HFFc6 (cell line): ENCODE measurements around the gene SNTG2. TPM values are rescaled to one million over a fixed set of nuclear protein-coding genes. Genes with fewer than 3 reads are reported as not detected.
A peak's percentile ranks its signal among the peaks of the same experiment; 100 is the strongest.
"Not testable (repeated sequence)": the region's sequence is repeated elsewhere in the genome, so short reads cannot be mapped to it uniquely, and the experiment has no call there.

ENCODE experiments used
- DNase-seq: peaks from one replicate; pipeline ENCODE4 v3.0.0-alpha.2; 2018
- H3K27ac Mint-ChIP-seq: 2 replicates; pipeline ENCODE4 v1.8.0; 2020; ENCODE audit warnings: mild to moderate bottlenecking, mixed read lengths
- H3K27me3 Mint-ChIP-seq: 2 replicates; pipeline ENCODE4 v1.8.0; 2021; ENCODE audit warnings: mild to moderate bottlenecking, moderate library complexity, mixed read lengths; ENCODE audit not compliant: insufficient read depth
- H3K36me3 Mint-ChIP-seq: 2 replicates; pipeline ENCODE4 v1.8.0; 2021; ENCODE audit warnings: low read depth, mixed read lengths
- H3K4me1 Mint-ChIP-seq: 2 replicates; pipeline ENCODE4 v1.8.0; 2020; ENCODE audit warnings: low read depth, mixed read lengths
- H3K4me3 Mint-ChIP-seq: 2 replicates; pipeline ENCODE4 v1.8.0; 2020; ENCODE audit warnings: mild to moderate bottlenecking, moderate library complexity, mixed read lengths
- H3K9me3 Mint-ChIP-seq: 2 replicates; pipeline ENCODE4 v1.8.0; 2020; ENCODE audit warnings: mild to moderate bottlenecking, mixed read lengths
- CTCF ChIP-seq: fragments of 200-600 bp; sonication (generic); IDR thresholded peaks from 2 replicates; pipeline ENCODE4 v1.5.0; 2021; ENCODE audit warnings: antibody characterized with exemption, mild to moderate bottlenecking
- total RNA-seq, 6 experiments: library from RNA; stranded (reverse); fragmentation: NEBNext Ultra II Directional; extraction: Animal tissue kit (Norgen Biotek cat#: 25700); gene quantifications; 2 replicates in 1 of 6; 3 replicates in 5 of 6; pipeline ENCODE4 v1.2.3, GENCODE V29; 2021

The SNTG2 gene
- total RNA-seq, 6 experiments from 2014 or later = not detected

GRCh38 chr2:1223791-1224190 is 273.1 kb downstream of the SNTG2 start:
- H3K4me3 Mint-ChIP-seq = no peak overlapping the region
- no peak for DNase-seq
- peaks cover 12% of the 10 kb centered on the region for H3K36me3 Mint-ChIP-seq
- no peak overlapping the region for H3K27ac Mint-ChIP-seq
- peaks cover 21% of the 10 kb centered on the region; the same call in 1 of the 2 replicates for H3K4me1 Mint-ChIP-seq
- peaks cover 4% of the 10 kb centered on the region for H3K27me3 Mint-ChIP-seq
- no peak for TF ChIP-seq CTCF
- H3K9me3 Mint-ChIP-seq = peaks cover 33% of the 10 kb centered on the region

DNA sequence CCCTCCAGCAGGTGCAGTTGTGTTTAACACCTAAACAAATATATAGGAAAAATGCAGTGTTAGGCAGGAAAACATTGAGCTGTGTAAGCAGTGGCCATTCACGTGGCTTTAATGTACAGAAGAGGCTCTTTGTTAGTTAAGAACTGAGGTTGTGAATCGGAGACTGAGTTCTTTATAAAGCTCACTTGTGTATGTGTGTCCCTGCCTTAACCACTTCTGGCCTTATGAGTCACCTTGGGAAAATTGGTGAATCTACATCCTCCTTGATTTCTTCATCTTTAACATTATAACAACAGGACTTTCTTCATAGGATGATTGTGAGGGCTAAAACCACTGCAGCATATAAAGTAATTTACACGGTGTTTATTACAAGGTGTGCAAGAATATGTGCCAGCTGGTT is 274.3 kb downstream of the SNTG2 start:
- peaks cover 31% of the 10 kb centered on the region for H3K9me3 Mint-ChIP-seq
- H3K27ac Mint-ChIP-seq = no peak overlapping the region
- peaks cover 21% of the 10 kb centered on the region; the same call in 1 of the 2 replicates for H3K4me1 Mint-ChIP-seq
- no peak for TF ChIP-seq CTCF
- H3K36me3 Mint-ChIP-seq = peaks cover 15% of the 10 kb centered on the region
- no peak for DNase-seq
- peaks cover 4% of the 10 kb centered on the region for H3K27me3 Mint-ChIP-seq
- H3K4me3 Mint-ChIP-seq = no peak overlapping the region

- Mint-ChIP-seq H3K27me3 (peaks cover 4% of the 10 kb centered on the region), H3K4me3 (no peak overlapping the region), H3K9me3 (peaks cover 27% of the 10 kb centered on the region), H3K4me1 (peaks cover 18% of the 10 kb centered on the region; the same call in 1 of the 2 replicates), H3K36me3 (peaks cover 14% of the 10 kb centered on the region), H3K27ac (no peak overlapping the region)
- DNase-seq = no peak
- TF ChIP-seq CTCF = no peak
These were observed 276.1 kb downstream of the SNTG2 start for GRCh38 chr2:1226766-1227165.

DNA sequence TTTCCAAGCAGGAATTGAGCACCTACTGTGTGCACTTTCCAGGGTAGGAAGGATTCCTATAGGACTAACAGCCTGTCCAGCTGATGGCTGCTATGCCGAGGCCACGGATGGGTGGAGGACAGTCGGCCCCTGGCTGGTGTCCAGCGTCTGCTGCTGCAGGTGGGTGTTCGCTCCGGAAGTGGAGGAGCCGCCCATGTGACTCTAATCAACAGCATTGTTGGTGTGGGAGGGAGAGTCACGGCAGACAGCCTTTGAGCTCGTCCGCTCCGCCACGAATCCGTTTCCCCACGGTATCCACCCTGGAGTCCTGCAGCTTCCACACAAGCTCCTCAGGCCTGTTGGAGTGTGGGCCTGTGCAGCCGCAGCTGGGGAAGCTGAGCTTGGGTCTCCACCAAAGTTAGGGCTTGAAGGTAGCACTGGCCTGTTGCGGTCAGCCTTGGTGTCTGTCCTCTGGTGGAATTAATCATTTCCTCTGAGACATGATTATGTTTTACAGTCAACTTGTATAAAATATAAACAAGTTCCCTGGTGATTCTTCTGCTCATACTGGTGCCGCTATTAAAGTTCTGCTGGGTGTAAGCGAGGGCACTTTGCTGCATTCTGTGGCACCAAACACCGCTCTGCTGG is 276.7 kb downstream of the SNTG2 start:
- DNase-seq = no peak
- Mint-ChIP-seq H3K36me3 (peaks cover 10% of the 10 kb centered on the region; the same call in 1 of the 2 replicates), H3K27me3 (no peaks in the 10 kb centered on the region; the same call in 1 of the 2 replicates), H3K27ac (peak overlapping the region; percentile 64; the same call in 1 of the 2 replicates), H3K4me1 (peaks cover 18% of the 10 kb centered on the region; the same call in 1 of the 2 replicates), H3K4me3 (no peak overlapping the region; the same call in 1 of the 2 replicates), H3K9me3 (peaks cover 22% of the 10 kb centered on the region; the same call in 1 of the 2 replicates)
- no peak for TF ChIP-seq CTCF

- not testable (repeated sequence) for DNase-seq, H3K27me3 Mint-ChIP-seq, H3K4me3 Mint-ChIP-seq, H3K27ac Mint-ChIP-seq
- Mint-ChIP-seq H3K9me3 (peaks cover 26% of the 10 kb centered on the region; the same call in 1 of the 2 replicates), H3K4me1 (peaks cover 33% of the 10 kb centered on the region; the same call in 1 of the 2 replicates), H3K36me3 (peaks cover 15% of the 10 kb centered on the region)
These were observed 278.9 kb downstream of the SNTG2 start for GRCh38 chr2:1229596-1229995.

GRCh38 chr2:1230155-1230893 is 279.7 kb downstream of the SNTG2 start:
- peaks cover 30% of the 10 kb centered on the region; the same call in 1 of the 2 replicates for H3K9me3 Mint-ChIP-seq
- H3K27me3 Mint-ChIP-seq = peaks cover 2% of the 10 kb centered on the region; the same call in 1 of the 2 replicates
- DNase-seq = no peak
- no peak for TF ChIP-seq CTCF
- H3K36me3 Mint-ChIP-seq = peaks cover 15% of the 10 kb centered on the region
- H3K4me3 Mint-ChIP-seq = no peak overlapping the region
- peaks cover 35% of the 10 kb centered on the region; the same call in 1 of the 2 replicates for H3K4me1 Mint-ChIP-seq
- no peak overlapping the region for H3K27ac Mint-ChIP-seq
